GM12878 (cell line): ENCODE data around the gene KLF6.

Experiments used
- BHLHE40 ChIP-seq, 2 experiments: fragments of 450-650 bp in 1 of 2; IDR thresholded peaks; 2 replicates each; pipeline ENCODE4 v1.6.1; 2011 to 2017; ENCODE audit warnings: low read depth in 2 of 2, borderline replicate concordance in 1 of 2, improper control_type of control experiment in 1 of 2, low read length in 1 of 2, mild to moderate bottlenecking in 1 of 2
- EZH2 ChIP-seq: IDR thresholded peaks from 2 replicates; pipeline ENCODE4 v1.6.1; 2012; ENCODE audit warnings: low read depth, mild to moderate bottlenecking, control low read depth, inconsistent platforms, low read length, borderline replicate concordance; ENCODE audit not compliant: control insufficient read depth
- GABPA ChIP-seq: IDR thresholded peaks from 2 replicates; pipeline ENCODE4 v1.6.1; 2014; ENCODE audit warnings: antibody characterized with exemption, low read depth, mild to moderate bottlenecking, inconsistent platforms
- MTA3 ChIP-seq: IDR thresholded peaks from 2 replicates; pipeline ENCODE4 v1.6.1; 2012; ENCODE audit warnings: low read length, inconsistent platforms, borderline replicate concordance
- MXI1 ChIP-seq: fragments of 150-350 bp; IDR thresholded peaks from 2 replicates; pipeline ENCODE4 v1.6.1; 2011; ENCODE audit warnings: low read depth, mild to moderate bottlenecking, inconsistent platforms, low read length, improper control_type of control experiment
- PAX8 ChIP-seq: fragments of 450-650 bp; IDR thresholded peaks from 2 replicates; pipeline ENCODE4 v1.6.1; 2017; ENCODE audit warnings: mild to moderate bottlenecking, moderate library complexity
- POLR2AphosphoS5 ChIP-seq: IDR thresholded peaks from 2 replicates; pipeline ENCODE4 v1.6.1; 2011; ENCODE audit warnings: mild to moderate bottlenecking, low read length, inconsistent platforms
- TAF1 ChIP-seq: IDR thresholded peaks from 2 replicates; pipeline ENCODE4 v1.6.1; 2011; ENCODE audit warnings: mild to moderate bottlenecking, low read depth, low read length, borderline replicate concordance
- ZNF274 ChIP-seq: IDR thresholded peaks from one replicate; pipeline ENCODE4 v1.8.0; 2011; ENCODE audit not compliant: insufficient read length, insufficient read depth
- TF ChIP-seq, protein P1 (sequence below): IDR thresholded peaks from 2 replicates; pipeline ENCODE4 v1.6.1; 2012; ENCODE audit warnings: low read depth, low read length, improper control_type of control experiment
- TF ChIP-seq, protein P2 (sequence below), 3 experiments: IDR thresholded peaks in 2 of 3; conservative IDR thresholded peaks in 1 of 3; 2 replicates each; pipeline ENCODE4 v1.5.1; 2011; ENCODE audit warnings: low read depth in 3 of 3, low read length in 3 of 3, mild to moderate bottlenecking in 3 of 3, control low read depth in 2 of 3, moderate library complexity in 2 of 3, inconsistent platforms in 1 of 3, mixed read lengths in 1 of 3; ENCODE audit not compliant: control insufficient read depth in 2 of 3, insufficient read depth in 1 of 3; ENCODE audit errors: extremely low read depth in 1 of 3

GRCh38 chr10:3793553-3793952 is 8.5 kb upstream of the KLF6 start:
- TF ChIP-seq MXI1 (no peak), PAX8 (no peak), MTA3 (no peak), GABPA (no peak), EZH2 (no peak), ZNF274 (no peak), TAF1 (no peak), BHLHE40 (IDR thresholded peaks at IDR 0.05; ENCODE audit: borderline replicate concordance in 1 of 2, low read depth in 2 of 2, low read length in 1 of 2) (no peak), POLR2AphosphoS5 (no peak)
- TF ChIP-seq, protein P1, sequence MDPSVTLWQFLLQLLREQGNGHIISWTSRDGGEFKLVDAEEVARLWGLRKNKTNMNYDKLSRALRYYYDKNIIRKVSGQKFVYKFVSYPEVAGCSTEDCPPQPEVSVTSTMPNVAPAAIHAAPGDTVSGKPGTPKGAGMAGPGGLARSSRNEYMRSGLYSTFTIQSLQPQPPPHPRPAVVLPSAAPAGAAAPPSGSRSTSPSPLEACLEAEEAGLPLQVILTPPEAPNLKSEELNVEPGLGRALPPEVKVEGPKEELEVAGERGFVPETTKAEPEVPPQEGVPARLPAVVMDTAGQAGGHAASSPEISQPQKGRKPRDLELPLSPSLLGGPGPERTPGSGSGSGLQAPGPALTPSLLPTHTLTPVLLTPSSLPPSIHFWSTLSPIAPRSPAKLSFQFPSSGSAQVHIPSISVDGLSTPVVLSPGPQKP = no peak
- TF ChIP-seq, protein P2, sequence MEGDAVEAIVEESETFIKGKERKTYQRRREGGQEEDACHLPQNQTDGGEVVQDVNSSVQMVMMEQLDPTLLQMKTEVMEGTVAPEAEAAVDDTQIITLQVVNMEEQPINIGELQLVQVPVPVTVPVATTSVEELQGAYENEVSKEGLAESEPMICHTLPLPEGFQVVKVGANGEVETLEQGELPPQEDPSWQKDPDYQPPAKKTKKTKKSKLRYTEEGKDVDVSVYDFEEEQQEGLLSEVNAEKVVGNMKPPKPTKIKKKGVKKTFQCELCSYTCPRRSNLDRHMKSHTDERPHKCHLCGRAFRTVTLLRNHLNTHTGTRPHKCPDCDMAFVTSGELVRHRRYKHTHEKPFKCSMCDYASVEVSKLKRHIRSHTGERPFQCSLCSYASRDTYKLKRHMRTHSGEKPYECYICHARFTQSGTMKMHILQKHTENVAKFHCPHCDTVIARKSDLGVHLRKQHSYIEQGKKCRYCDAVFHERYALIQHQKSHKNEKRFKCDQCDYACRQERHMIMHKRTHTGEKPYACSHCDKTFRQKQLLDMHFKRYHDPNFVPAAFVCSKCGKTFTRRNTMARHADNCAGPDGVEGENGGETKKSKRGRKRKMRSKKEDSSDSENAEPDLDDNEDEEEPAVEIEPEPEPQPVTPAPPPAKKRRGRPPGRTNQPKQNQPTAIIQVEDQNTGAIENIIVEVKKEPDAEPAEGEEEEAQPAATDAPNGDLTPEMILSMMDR (IDR thresholded peaks at IDR 0.05 in 2 of 3, conservative IDR thresholded peaks at IDR 0.05 in 1 of 3; ENCODE audit: control insufficient read depth in 2 of 3, extremely low read depth in 1 of 3, insufficient read depth in 1 of 3, low read depth in 3 of 3, low read length in 3 of 3) = no peak
